HG03139 (cell line): ENCODE measurements around the gene CPZ.
"Not testable (repeated sequence)": the region's sequence is repeated elsewhere in the genome, so short reads cannot be mapped to it uniquely, and the experiment has no call there.

Source experiments
- ATAC-seq: cut with Tn5 transposase; IDR thresholded peaks from one replicate; pipeline ENCODE4 v1.9.1; 2021; ENCODE audit not compliant: unreplicated experiment

Gene CPZ

GRCh38 chr4:8608714-8609391 is 16.3 kb downstream of the CPZ start:
- no peak for ATAC-seq

GRCh38 chr4:8609406-8609805 is 16.8 kb downstream of the CPZ start:
- ATAC-seq: no peak

DNA sequence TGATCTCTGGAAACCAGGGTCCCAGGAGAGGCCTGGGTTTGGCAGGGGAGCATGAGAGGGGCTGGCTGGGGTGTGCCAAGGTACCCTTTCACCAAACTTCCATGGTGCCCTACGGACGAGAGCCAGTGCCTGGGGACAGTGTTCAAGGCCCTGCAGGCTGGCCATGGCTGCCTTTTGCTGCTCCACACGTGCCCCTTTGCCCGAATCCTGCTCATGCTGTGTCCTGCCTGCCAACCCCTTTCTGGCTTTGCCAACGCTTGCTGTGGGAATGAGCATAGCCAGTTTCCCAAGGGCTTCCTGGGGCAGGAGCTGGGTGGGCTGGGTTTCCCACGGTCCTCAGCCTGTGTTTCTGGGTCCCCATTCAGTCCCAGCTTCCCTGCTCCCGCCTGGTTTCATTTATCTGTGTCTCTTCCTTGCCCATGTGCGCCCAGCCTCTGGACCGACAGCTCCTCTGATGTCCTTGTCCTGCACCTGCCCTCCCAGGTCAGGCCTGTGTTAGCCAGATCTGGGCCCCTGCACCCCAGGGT is 17.3 kb downstream of the CPZ start:
- no peak for ATAC-seq

DNA sequence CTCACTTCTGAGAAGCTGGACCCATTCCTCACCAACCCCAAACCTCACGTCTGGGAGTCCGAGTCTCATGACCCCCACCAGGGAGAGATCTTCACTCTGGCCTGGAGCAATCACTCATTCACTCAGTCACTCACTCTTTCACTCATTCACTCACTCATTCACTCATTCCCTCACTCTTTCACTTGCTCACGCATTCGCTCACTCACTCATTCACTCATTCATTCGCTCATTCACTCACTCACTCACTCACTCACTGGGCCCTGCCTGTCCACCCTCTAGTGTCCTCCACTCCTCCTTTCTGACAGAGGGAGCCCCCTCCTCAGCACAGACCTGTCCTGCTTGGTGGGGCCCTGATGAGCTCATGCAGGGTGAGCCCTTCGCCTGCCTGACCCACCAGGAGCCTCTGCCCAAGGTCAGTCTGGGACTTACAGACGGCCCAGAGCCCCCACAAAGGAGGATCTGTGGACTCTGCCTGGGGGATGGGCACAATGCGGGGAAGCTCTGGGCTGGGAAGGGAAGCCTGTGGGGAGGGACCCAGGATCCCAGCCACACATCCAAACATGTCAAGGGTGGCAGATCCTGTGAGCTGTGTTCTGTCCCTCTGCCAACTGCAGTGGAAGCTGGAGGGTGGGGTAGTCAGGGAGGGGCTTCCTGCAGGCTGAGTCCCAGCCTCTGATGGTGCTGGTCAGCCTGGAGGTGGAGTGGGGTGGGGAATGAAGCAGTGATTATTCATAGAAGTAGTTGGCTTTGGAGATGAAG is 18.5 kb downstream of the CPZ start:
- ATAC-seq: no peak

DNA sequence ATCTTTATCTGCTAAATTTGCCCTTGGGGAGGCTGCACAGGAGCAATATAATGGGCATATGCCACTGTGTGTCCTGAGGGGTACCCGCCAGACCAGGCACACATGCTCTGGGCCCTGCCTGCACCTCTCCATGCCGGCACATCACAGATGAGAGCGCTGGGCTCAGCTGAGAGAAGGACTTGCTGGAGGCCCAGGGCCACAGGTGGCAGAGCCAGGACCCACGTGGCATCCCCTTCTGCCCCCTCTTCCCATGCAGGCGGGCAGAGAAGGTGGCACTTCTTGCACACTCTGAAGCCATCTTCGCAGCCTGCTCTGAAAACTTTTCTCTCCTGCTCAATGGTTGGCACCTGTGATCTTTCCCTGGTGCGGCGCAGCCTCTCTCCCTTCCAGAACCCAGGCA is 20.1 kb downstream of the CPZ start:
- ATAC-seq: no peak

DNA sequence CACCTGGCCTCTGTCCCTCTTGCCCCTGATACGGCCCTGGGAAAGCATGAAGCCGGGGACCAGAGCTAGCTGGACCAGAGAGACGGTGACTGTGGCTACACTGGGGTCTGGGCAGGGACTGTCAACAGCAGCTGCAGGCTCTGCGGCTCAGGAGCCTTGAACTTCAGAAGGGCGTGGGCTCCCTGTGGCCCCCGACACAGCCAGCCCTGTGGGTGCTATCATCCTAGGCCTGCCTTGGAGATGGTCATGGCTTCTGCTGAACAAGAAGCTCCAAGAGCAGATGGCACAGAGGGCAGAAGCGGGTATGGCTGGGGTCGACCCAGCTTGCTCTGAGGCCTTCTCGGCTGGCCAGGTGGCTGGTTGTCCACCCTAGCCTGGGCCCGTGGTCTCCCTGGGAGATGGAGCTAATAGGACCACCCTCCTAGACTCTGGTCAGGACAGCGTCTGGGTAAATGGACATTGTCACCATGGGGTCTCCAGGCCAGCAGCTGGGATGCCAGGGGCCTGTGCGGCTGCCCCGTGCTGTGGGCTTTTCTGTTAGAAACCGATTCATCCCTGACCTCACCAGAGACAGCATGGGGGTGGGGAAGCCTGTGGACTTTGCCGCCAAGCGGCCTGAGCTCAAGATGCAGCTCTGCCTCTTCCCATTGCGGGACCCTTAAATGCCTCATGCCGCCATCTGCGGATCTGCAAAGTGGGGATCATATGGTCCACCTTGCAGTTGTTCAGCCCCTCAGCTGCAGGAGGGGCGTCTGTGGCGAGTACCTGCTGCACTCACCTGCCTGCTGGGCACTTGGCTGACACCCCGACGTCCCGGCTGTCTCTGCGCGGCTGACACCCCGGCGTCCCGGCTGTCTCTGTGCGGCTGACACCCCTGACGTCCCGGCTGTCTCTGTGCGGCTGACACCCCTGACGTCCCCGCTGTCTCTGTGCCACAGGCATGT is 21.1 kb downstream of the CPZ start:
- ATAC-seq: no peak

DNA sequence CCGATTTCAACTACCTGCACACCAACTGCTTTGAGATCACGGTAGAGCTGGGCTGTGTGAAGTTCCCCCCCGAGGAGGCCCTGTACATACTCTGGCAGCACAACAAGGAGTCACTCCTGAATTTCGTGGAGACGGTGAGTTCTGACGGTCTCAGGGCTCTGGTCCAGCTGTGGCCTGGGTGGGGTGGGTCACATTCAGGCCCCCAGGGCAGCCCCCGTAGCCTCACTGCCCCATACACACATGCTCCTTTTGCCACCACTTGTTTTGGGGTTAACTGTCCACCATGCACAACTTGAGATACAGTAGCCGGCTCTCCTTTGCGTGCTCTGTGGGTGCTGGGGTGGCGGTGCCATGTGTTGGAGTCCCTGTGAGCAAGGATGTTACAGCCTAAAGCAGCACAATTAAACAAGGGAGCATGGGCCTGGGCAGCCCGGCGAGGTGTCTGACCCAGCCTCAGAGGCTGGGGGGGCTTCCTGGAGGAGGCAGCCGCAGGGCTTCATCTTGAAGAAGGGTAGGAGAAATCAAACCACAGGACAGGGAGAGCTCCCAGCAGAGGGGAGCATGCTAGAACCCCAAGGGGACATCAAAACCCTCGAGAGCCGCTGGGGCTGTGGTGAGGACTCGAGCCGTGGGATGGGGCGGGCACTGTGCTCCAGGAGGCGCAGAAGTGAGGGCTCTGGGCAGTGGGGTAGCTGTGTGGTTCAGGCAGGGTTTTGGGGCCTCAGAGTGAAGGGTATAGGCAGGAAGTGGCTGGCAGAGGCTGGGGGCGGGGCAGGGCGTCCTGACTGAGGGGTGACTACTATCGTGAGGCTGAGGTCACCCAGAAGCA is 22.0 kb downstream of the CPZ start:
- ATAC-seq: no peak

GRCh38 chr4:8615366-8615765 is 22.8 kb downstream of the CPZ start:
- no peak for ATAC-seq

- no peak for ATAC-seq
Observed at GRCh38 chr4:8615921-8616787, 23.6 kb downstream of the CPZ start.

DNA sequence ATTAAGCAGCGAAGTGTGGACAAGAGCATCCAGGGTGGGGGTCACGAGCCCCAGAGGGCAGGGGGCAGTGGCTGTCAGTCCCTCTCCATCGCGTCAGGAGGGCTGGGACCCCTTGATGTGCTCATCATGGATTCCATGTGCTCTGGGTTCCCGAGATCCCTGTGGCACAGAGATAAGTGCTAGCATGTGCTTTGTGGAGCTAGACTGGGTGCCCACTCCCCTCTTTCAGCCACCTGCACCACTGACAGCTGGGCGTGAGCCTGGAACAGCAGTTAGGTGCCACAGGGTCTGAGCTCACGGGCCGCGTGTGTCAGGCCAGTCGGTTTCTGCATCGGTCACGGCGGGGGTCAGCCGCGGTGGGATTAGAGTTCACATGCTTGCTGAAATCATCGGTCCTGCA is 24.3 kb downstream of the CPZ start:
- ATAC-seq: no peak

GRCh38 chr4:8617486-8618040 is 25.0 kb downstream of the CPZ start:
- no peak for ATAC-seq

DNA sequence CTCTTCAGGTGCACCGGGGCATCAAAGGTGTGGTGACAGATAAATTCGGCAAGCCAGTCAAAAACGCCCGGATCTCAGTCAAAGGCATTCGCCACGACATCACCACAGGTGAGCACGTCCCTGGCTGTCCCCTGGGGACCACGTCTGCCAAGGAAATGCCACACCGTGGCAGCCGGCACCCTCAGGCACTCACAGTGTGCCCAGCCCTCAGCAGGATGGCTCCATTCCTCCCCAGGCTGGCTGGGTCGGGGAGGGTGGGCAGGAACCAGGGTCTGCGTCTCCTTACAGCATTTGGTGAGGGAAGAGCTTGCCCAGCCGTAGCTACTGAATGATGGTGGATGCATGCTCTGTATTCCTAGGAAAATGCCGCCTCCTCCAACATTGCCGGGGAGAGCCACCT is 25.9 kb downstream of the CPZ start:
- no peak for ATAC-seq

DNA sequence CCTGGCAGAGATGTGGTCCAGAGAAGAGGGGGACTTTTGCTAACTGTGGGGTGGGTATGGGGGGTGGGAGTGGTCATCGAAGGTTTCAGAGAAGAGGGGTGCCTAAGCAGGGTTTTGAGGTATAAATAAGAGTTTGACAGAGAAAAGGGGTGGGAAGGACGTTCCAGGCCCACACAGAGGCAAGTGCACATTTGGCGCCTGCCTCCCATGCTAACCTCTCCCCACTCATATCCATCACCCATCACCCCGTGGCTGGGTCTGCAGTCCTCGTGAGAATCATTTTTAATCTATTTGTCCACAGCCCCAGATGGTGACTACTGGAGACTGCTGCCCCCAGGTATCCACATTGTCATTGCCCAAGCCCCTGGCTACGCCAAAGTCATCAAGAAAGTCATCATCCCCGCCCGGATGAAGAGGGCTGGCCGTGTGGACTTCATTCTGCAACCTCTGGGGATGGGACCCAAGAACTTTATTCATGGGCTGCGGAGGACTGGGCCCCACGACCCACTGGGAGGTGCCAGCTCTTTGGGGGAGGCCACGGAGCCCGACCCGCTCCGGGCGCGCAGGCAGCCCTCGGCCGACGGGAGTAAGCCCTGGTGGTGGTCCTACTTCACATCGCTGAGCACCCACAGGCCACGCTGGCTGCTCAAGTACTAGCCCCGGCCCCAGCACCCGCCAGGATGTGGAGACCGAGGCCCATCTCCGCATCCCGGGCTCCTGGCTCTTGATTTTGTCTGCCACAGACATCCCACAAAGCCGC is 26.6 kb downstream of the CPZ start:
- ATAC-seq: no peak

- not testable (repeated sequence) for ATAC-seq
Observed at GRCh38 chr4:8621135-8621534, 28.6 kb downstream of the CPZ start.

DNA sequence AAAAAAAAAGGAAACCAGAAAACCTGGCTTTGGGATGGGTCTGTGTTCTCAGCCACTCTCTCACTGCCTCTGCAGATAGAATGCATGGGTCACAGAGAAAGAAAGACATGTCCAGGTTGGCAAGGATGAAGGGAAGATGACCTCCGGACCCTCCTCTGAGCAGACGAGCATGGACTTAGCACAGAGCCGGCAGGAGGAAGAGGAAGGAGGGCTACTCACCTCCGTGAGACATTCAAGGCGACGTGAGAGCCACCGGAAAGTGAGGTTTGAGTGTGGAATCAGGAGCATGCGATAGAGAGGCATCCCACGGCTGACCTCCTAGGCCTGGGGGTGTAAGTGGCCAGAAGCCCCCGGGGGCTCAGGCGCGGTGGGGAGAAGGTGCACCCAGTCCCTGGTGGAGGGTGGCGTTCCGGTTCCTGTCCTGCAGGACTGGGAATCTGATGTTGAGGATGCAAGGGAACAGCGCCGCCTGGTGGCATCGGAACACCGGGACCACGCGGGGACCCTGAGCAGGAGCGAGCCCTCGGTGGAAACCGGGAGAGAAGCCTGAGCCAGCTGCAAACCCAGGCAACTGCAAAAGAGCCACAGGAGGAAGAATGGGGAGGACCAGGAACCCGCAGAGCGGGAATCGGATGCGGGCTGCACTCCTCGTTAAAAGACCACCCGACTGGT is 32.2 kb downstream of the CPZ start:
- not testable (repeated sequence) for ATAC-seq

- not testable (repeated sequence) for ATAC-seq
Observed at GRCh38 chr4:8630240-8630905, 37.8 kb downstream of the CPZ start.

DNA sequence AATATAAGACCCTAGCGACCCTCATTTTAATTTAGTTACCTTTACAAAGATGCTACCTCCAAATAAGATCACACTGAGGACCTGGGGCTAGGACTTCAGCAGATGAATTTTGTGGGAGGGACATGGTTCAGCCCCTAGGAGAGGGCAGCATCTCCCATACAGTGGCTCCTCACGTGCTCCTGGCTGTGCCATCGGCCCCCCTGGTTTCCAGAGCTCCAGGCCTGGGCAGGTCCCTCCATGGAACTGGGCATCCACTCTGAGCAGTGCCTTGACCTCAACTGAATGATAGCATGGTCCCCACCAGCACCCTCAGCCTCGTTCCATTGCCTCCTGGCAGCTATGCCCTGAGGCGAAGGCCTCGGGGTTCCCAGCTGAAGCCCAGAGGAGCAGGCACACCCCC is 39.3 kb downstream of the CPZ start:
- not testable (repeated sequence) for ATAC-seq
